Measurements from ENCODE around the gene SEC14L1.
A peak's percentile ranks its signal among the peaks of the same experiment; 100 is the strongest.
"Not testable (repeated sequence)": the region's sequence is repeated elsewhere in the genome, so short reads cannot be mapped to it uniquely, and the experiment has no call there.

Gene SEC14L1

DNA sequence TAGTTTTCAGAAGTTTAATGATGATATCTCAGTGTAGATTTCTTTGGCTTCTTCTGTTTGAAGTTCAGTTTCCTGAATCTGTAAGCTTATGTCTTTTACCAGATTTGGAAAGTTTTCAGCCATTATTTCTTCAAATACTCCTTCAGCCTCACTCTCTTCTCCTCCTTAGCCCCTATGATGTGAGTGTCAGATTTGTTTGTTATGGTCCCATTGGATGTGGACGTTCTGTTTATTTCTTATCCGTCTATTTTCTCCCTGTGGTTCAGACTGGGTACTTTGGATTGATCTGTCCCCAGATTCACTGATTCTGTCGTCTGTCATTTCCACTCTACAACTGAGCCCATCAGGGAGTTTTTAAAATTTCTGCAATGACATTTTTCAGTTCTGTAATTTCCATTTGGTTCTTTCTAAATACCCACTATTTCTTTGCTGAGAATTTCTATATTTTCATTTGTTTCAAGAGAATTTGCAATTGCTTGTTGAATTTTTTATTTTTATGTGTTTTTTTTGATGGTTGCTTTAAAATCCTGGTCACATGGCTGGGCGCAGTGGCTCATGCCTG is 110.9 kb downstream of the SEC14L1 start:
- TF ChIP-seq, protein P1, sequence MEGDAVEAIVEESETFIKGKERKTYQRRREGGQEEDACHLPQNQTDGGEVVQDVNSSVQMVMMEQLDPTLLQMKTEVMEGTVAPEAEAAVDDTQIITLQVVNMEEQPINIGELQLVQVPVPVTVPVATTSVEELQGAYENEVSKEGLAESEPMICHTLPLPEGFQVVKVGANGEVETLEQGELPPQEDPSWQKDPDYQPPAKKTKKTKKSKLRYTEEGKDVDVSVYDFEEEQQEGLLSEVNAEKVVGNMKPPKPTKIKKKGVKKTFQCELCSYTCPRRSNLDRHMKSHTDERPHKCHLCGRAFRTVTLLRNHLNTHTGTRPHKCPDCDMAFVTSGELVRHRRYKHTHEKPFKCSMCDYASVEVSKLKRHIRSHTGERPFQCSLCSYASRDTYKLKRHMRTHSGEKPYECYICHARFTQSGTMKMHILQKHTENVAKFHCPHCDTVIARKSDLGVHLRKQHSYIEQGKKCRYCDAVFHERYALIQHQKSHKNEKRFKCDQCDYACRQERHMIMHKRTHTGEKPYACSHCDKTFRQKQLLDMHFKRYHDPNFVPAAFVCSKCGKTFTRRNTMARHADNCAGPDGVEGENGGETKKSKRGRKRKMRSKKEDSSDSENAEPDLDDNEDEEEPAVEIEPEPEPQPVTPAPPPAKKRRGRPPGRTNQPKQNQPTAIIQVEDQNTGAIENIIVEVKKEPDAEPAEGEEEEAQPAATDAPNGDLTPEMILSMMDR (IDR thresholded peaks at IDR 0.05; ENCODE audit: low read depth, low read length) = no peak
- DNase-seq (ENCODE audit: extremely low read depth, low read depth) = no peak

DNA sequence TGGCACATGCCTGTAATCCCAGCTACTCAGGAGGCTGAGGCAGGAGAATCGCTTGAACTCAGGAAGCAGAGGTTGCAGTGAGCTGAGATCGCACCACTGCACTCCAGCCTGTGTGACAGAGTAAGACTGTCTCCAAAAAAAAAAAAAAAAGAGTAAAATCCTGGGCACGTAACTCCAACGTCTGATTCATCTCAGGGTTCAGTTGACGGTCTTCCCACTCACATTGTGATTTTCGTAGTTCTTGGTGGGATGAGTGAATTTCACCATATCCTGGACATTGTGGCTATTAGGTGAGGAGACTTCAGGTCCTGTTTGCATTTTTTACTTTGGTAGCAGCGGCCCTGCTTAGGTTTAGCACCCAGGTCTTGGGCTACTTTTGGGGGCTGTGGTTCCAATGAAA is 111.5 kb downstream of the SEC14L1 start:
- not testable (repeated sequence) for DNase-seq (ENCODE audit: extremely low read depth, low read depth)

DNA sequence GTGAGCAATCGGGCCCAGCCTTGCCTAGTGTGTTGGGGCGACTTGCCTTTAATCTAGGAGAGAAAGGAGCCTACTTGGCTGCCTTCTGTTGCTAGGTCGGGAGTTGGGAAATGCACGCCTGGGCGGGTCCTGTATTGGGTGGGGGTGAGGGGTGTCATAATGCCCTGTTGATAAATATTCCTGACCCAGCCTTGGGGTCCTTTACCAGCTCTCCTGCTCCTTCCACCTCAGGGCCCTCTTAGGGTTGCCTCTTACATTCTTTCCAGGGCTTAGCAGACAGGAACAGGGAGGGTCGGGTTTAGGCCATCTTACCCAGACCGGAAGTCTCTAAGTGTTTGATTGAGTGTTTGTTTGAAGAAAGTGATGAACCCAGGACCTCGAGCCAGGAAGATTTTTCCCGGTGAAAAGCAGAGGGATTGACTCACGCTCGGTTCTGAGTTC is 112.9 kb downstream of the SEC14L1 start:
- DNase-seq (ENCODE audit: extremely low read depth, low read depth) = no peak
- TF ChIP-seq, protein P1 (IDR thresholded peaks at IDR 0.05; ENCODE audit: low read depth, low read length) = no peak

DNA sequence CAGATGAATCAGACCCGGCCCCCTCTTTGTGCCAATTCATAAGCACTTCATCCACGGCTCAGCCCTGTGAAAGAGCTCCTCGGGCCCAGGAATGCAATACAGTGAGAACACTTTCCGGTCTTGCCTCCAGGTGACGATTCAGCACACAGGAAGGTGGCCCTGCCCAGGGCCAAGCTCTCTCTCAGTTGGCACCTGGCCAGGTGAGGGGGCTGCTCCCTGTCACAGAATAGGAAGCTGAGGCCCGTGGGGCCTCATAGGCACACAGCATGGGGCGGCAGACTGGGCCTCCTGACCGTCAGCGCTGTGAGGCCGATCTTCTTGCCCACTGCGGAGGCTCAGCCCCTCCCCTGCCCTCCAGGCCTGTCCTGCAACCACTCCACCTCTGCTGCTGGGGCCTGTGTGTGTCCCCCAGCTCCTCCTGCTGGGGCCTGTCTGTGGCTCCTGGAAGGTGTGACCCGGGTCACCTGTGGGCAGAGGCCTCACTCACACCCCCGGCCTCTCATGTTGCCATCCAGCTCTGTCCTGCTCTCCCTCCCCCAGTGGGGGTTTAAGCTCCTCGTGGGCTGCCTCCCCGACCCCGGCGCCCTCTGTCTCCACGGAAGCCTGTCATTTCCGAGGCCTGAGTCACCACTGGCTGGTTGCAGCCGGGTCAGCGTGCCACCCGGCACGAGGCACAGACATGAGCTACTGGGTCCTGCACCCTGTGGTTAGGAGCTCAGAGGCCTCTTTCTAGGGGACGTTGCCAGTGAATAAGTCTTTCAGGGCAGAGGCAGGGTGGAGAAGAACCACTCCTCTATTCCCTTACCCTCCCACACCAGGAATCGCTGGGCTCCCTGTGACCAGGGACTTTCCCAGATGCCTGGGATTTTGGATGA is 114.4 kb downstream of the SEC14L1 start:
- DNase-seq (ENCODE audit: extremely low read depth, low read depth) = peak; percentile 38
- TF ChIP-seq, protein P1 (IDR thresholded peaks at IDR 0.05; ENCODE audit: low read depth, low read length) = no peak

DNA sequence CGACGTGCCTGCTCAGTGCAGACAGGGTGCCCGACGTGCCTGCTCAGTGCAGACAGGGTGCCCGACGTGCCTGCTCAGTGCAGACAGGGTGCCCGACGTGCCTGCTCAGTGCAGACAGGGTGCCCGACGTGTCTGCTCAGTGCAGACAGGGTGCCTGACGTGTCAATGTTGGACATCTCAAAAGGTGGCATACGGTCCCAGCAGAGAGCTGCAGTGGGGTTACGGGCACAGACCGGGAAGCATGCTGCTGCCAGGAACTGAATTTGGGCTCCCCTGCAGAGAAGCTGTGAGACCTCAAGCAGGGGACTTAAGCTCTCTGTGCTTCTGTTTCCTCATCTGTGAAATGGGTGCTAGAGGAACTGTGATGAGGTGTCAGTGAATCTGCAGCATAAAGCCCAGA is 115.2 kb downstream of the SEC14L1 start:
- not testable (repeated sequence) for DNase-seq (ENCODE audit: extremely low read depth, low read depth)

DNA sequence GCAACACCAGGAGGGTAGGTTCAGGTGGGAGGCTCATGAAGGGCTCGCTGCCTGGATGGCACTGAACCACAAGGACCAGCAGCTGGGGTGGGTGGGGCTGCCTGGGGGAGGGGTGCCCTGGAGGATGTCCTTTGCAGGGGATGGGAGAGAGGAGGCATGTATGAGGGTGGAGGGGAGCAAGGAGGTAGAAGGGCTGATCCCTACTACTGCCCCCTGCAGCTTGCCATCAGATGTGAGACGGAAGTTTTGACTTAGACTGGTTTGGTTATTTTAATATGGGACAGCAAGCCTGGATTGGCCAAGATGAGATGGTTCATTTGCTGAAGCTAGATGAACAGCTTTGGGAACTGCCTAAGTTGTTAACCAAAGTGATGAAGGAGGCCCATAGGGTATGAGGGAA is 115.9 kb downstream of the SEC14L1 start:
- TF ChIP-seq, protein P1 (IDR thresholded peaks at IDR 0.05; ENCODE audit: low read depth, low read length) = no peak
- DNase-seq (ENCODE audit: extremely low read depth, low read depth) = no peak

DNA sequence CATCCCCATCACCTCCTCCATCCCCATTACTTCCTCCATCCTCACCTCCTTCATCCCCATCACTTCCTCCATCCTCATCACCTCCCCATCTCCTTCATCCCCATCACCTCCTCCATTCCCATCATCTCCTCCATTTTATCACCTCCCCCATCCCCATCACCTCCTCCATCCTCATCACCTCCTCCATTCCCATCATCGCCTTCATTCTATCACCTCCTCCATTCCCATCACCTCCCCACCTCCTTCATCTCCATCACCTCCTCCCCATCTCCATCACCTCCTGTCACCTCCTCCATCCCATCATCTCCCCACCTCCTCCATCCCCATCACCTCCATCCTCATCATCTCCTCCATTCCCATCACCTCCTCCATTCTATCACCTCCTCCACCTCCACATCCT is 116.4 kb downstream of the SEC14L1 start:
- TF ChIP-seq, protein P1 (IDR thresholded peaks at IDR 0.05; ENCODE audit: low read depth, low read length) = no peak
- no peak for DNase-seq (ENCODE audit: extremely low read depth, low read depth)

DNA sequence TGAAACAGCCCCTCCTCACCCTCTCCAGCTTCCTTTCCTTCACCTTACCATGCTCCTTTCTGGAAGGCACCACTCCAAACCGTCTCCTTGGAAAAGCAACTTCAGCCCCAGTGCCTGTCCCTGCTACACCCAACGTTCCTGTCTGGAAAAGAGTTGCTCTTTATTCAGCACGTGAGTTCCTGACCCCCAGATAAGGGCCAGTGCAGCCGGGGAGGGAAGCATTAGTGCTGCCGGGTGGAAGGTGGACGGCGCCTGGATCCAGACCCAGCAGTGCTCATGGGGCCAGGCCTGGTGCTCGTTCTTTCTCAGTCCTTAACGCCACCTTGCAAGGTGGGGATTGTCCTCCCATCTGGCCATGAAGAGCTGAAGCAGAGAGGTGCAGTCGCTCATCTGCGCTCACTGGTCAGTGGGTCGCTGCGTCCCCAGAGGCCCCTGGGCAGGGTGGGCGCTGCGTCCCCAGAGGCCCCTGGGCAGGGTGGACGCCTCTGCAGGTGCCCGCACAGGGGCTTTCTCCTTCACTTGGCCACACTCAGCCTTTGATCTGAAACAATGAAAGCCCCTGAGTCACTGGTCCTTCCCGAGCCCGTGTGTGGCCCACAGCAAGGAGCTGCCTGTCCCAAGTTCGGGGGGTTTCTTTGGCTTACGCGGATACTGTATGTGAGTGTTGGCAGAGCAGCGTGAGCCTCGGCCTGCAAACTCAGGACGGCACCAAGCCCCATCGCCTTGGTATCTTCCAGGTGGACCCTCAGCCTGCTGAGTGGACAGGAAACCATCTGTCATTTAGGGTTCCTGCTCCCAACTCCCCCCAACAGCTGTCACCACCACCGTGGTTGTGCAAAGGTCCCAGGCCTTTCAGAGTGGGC is 117.1 kb downstream of the SEC14L1 start:
- TF ChIP-seq, protein P1 (IDR thresholded peaks at IDR 0.05; ENCODE audit: low read depth, low read length) = no peak

More for the DNA sequence above, 117.1 kb downstream of the SEC14L1 start:
- no peak for DNase-seq (ENCODE audit: extremely low read depth, low read depth)
